ENCODE results near the gene TSR1.
A peak's percentile ranks its signal among the peaks of the same experiment; 100 is the strongest.

The TSR1 gene

DNA sequence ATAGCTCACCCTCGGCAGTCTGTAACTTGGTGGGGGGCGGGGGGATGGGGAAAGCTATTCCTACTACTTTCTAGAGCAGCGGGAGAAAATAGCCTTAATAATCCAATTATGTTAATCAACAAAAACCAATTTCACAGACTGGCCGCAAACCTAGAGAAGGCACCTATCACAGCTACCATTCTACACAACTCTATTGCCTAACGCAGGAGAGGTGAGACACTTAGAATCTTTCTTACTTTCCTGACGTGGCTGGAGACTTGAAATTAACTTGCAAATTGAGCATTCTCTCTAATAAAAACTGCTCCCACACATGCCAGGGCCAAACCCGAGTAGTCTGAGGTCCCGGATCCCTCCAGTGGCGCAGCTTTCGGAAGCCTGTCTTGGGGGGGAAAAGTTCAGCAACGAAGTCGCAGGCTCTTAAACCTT lies 33.5 kb downstream of the TSR1 start:
- TF ChIP-seq SIN3A (IDR thresholded peaks at IDR 0.05; ENCODE audit: borderline replicate concordance, insufficient read depth, low read length), result 0 out of 2 replicates have a peak, but pooled peaks have one; percentile 19
- TF ChIP-seq, protein P1, sequence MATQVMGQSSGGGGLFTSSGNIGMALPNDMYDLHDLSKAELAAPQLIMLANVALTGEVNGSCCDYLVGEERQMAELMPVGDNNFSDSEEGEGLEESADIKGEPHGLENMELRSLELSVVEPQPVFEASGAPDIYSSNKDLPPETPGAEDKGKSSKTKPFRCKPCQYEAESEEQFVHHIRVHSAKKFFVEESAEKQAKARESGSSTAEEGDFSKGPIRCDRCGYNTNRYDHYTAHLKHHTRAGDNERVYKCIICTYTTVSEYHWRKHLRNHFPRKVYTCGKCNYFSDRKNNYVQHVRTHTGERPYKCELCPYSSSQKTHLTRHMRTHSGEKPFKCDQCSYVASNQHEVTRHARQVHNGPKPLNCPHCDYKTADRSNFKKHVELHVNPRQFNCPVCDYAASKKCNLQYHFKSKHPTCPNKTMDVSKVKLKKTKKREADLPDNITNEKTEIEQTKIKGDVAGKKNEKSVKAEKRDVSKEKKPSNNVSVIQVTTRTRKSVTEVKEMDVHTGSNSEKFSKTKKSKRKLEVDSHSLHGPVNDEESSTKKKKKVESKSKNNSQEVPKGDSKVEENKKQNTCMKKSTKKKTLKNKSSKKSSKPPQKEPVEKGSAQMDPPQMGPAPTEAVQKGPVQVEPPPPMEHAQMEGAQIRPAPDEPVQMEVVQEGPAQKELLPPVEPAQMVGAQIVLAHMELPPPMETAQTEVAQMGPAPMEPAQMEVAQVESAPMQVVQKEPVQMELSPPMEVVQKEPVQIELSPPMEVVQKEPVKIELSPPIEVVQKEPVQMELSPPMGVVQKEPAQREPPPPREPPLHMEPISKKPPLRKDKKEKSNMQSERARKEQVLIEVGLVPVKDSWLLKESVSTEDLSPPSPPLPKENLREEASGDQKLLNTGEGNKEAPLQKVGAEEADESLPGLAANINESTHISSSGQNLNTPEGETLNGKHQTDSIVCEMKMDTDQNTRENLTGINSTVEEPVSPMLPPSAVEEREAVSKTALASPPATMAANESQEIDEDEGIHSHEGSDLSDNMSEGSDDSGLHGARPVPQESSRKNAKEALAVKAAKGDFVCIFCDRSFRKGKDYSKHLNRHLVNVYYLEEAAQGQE (IDR thresholded peaks at IDR 0.05; ENCODE audit: insufficient read depth in 1 of 2, low read depth in 2 of 2, low read length in 2 of 2), result no peak

DNA sequence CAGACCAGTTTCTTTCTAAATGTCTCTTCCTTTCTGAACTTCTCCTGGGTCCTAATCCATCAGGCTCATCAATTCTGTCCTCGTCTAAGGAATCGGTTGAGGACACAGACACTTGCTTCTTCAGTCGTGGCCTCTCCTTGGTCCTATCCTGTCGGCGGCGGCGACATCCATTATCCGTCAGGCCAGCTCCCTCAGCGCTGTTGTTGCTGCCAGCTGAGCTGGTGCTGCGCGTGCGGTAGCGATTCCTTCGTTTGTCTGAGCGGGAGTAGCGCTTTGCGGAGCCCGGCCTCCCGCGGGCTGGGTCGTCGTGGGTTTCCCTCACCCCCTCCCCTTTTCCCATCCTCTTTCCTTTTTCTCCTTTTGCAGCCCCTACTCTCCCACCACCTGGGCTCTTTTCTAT lies 36.5 kb downstream of the TSR1 start:
- TF ChIP-seq, protein P1 (IDR thresholded peaks at IDR 0.05; ENCODE audit: insufficient read depth in 1 of 2, low read depth in 2 of 2, low read length in 2 of 2), result no peak
- no peak for TF ChIP-seq SIN3A (IDR thresholded peaks at IDR 0.05; ENCODE audit: borderline replicate concordance, insufficient read depth, low read length)

DNA sequence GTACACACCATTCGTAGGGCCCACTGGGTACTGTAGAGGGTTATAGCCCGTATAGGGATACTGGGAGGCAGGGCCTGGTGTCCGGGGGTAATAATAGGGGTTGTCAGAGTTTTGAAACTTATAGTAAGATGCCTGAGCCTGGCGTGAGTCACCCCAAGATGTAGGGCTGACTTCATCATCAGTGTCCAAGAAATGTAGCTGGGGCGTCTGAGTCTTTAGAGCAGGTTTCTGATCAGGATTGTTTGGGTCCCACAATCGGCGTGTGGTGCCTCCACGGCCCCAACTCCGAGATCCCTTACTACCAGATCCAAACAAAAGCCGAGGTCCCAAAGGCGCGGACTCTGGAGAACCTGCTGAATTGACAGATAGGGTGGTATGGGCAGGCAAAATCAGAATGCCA lies 37.1 kb downstream of the TSR1 start:
- TF ChIP-seq, protein P1 (IDR thresholded peaks at IDR 0.05; ENCODE audit: insufficient read depth in 1 of 2, low read depth in 2 of 2, low read length in 2 of 2), result no peak
- TF ChIP-seq SIN3A (IDR thresholded peaks at IDR 0.05; ENCODE audit: borderline replicate concordance, insufficient read depth, low read length) (no peak), POLR2AphosphoS5 (IDR thresholded peaks at IDR 0.05; ENCODE audit: low read depth, low read length) (no peak), TAF1 (IDR thresholded peaks at IDR 0.05; ENCODE audit: borderline replicate concordance, insufficient read depth, low read length) (no peak), FOXP2 (optimal IDR thresholded peaks at IDR 0.05; ENCODE audit: borderline replicate concordance, extremely low read depth, extremely low read length, insufficient read depth) (no peak)

DNA sequence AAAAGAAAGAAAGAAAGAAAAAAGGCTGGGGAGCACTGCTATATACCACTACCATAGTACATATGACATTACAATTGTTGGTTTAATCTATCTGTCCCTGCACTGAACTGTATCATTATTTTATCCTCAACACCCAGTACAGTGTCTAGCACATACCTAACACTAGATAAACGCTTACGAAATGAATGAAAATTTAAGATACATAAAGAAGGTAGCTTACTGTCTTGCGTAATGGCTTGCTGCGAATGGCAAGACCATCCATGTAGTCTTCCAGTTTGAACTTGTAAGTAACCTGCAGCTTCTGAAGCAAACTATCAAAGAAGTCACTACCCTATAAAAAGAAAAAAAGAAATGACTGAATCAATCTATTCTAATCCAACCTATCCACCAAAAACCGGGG lies 39.2 kb downstream of the TSR1 start:
- TF ChIP-seq TAF1 (IDR thresholded peaks at IDR 0.05; ENCODE audit: borderline replicate concordance, insufficient read depth, low read length) (no peak), POLR2AphosphoS5 (IDR thresholded peaks at IDR 0.05; ENCODE audit: low read depth, low read length) (no peak), SIN3A (IDR thresholded peaks at IDR 0.05; ENCODE audit: borderline replicate concordance, insufficient read depth, low read length) (no peak), FOXP2 (optimal IDR thresholded peaks at IDR 0.05; ENCODE audit: borderline replicate concordance, extremely low read depth, extremely low read length, insufficient read depth) (no peak)
- TF ChIP-seq, protein P1 (IDR thresholded peaks at IDR 0.05; ENCODE audit: insufficient read depth in 1 of 2, low read depth in 2 of 2, low read length in 2 of 2), result no peak

DNA sequence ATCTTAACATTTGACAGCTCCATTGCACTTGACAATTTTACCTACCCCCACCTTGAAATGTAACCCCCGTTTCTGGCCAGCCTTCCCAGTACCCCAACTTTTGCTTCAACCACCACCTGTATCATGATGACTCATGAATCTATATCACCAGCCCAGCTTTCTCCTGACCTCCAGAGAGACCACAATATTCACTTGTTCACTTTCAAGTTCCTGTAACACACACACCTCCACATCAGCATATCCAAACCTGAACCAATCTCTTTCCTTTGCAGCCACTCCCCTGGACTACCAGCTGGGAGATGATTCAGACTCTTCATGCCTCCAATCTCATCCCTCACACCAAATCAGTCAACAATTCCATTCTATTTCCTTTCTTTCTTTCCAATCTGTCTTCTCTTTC lies 40.7 kb downstream of the TSR1 start:
- TF ChIP-seq POLR2AphosphoS5 (IDR thresholded peaks at IDR 0.05; ENCODE audit: low read depth, low read length) (no peak), TAF1 (IDR thresholded peaks at IDR 0.05; ENCODE audit: borderline replicate concordance, insufficient read depth, low read length) (no peak), FOXP2 (optimal IDR thresholded peaks at IDR 0.05; ENCODE audit: borderline replicate concordance, extremely low read depth, extremely low read length, insufficient read depth) (no peak), SIN3A (IDR thresholded peaks at IDR 0.05; ENCODE audit: borderline replicate concordance, insufficient read depth, low read length) (no peak)
- TF ChIP-seq, protein P1 (IDR thresholded peaks at IDR 0.05; ENCODE audit: insufficient read depth in 1 of 2, low read depth in 2 of 2, low read length in 2 of 2), result no peak
